ENCODE measurements around the gene MATCAP1.

MATCAP1 gene

DNA sequence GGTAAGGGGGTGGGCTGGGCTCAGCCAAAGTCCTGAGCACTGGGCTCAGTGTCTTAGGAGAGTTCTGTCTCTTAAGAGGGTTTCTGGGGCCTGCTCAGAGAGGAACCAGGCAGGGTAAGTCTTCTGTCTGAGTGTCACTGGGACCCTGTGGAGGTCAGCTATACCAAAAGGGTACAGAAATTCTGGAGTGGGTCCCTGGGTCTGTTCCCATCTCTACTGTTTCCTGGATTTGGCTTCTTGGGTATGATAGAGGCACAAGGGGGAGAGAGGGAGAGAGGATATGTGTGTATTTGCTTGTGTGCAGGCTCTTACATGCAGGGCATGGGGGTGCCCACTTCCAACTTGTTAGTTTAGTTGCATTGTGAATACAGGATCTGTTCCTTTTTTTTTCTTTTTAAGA lies 9.8 kb upstream of the MATCAP1 start:
- DNase-seq: no peak
- in situ Hi-C loops (cut with HindIII; ENCODE audit: low pct_ligation_motif_present, low pct_unique_long_range_greater_than_20kb, low sequenced_read_pairs): no loop called here

DNA sequence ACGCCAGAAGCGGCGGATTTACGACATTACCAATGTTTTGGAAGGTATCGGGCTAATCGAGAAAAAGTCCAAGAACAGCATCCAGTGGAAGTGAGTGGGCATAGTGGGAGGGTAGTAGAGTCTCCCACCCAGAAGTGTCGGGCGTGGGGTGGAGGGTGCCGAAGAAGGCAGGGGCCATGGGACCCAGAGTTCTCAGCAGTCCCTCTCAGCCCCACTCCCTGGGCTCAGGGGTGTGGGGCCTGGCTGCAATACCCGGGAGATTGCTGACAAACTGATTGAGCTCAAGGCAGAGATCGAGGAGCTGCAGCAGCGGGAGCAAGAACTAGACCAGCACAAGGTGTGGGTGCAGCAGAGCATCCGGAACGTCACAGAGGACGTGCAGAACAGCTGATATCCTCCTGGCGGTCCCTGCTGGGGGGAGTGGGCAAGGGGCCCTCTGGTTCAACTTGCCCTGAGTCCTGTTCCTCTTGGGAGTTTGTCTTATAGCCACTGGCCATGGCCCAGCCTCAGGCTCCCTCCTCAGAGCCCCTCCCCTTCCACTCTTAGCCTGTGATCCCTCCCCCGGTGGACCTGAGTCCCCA lies 9.1 kb upstream of the MATCAP1 start:
- no peak for DNase-seq
- in situ Hi-C loops (cut with HindIII; ENCODE audit: low pct_ligation_motif_present, low pct_unique_long_range_greater_than_20kb, low sequenced_read_pairs): no loop called here

DNA sequence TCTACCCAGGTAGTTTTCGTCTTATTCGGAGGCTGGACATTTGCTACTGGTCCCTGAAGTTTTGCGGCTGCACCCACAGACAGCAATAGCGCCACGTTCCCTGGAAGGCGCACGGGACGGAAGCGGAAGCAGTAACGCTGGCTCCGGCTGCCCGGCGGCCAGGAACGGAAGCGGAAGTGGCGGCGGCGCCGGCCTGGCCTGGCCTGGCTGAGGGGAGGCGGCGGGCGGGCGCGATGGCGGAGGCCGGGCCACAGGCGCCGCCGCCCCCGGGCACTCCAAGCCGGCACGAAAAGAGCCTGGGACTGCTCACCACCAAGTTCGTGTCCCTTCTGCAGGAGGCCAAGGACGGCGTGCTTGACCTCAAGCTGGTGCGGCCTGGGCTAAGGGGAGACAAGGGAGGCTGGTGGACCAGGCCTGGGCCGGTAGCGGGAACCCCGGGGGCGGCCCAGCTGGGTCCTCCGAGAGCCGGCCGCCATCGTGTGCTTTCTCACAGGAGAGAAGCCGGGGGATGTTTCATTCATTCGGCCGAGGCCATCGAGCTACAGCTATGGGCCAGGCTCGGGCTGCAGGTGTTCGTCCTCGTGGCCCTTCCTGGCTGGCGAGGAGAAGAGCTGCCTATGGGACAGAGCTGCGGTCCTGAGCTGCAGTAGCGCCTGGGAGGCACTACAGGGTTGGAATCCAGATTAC lies 8.4 kb upstream of the MATCAP1 start, which contains the start of gene E2F4:
Gene E2F4, plus strand, starts transcription at position 161 of the 687 bp plus-strand sequence. Its CDS starts 73 bp downstream, at position 234.
- in situ Hi-C loops (cut with HindIII; ENCODE audit: low pct_ligation_motif_present, low pct_unique_long_range_greater_than_20kb, low sequenced_read_pairs): no loop called here
- peak; percentile 97 for DNase-seq

DNA sequence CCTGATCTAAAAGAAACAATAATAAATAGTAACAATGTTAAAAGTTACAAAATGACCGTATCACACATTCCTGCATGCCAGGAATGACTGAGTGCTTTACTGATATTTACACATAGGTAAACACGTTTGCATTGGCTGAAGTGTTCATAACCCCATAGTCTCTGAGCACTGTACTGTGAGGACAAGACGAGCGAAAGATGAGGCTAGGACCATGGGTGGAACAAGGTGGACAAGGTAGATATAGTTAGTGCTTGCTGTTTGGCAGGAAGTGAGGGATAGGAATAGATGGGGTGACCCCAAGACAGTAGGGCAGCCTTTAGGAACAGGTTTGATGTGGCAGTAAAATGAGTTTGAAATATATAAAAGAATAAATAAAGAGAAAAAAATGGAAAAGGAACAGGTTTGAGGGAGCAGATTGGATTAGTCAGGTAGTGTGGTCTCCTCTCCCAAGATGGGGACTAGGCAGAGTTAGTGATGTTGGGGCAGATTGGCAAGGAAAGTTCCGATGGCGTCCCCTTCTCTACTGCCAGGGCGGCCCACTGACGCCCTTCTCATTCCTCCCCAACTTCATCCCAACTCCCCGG lies 7.7 kb upstream of the MATCAP1 start:
- in situ Hi-C loops (cut with HindIII; ENCODE audit: low pct_ligation_motif_present, low pct_unique_long_range_greater_than_20kb, low sequenced_read_pairs): no loop called here
- DNase-seq: no peak

DNA sequence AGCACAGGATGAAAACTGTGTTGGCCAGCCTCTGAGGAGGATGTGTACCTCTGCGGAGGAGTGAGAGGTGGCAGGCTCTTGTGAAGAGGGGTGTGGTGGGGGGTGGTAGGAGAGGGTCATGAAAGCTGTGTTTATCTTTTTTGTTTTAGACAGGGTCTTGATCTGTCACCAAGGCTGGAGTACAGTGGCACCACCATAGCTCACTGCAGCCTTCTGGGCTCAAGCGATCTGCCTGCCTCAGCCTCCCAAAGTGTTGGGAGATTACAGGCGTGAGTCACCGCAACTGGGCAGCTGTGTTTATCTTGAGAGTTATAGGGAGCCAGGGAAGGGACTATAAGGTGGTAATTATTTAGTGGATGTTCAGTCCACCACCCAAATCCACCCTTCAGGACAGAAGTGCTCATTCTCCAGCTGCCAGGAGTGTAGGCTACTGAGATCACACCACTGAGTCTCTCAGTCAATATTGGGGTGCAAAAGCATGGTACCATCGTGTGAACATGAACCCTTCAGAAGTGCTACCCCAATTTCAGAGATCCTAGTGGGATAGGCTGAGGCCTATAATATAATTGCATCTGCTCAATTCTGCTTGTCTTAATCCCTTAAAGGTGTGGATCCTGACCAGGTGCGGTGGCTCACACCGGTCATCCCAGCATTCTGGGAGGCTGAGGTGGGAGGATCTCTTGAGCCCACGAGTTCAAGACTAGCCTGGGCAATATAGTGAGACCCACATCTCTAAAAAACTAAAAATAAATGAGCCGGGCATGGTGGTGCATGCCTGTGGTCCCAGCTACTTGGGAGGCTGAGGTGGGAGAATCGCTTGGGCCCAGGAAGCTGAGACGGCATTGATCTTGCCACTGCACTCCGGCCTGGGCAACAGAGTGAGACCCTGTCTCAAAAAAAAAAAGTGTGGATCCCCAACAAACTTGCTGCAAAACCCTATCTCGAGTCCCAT lies 7.0 kb upstream of the MATCAP1 start:
- DNase-seq: no peak
- in situ Hi-C loops (cut with HindIII; ENCODE audit: low pct_ligation_motif_present, low pct_unique_long_range_greater_than_20kb, low sequenced_read_pairs): no loop called here

DNA sequence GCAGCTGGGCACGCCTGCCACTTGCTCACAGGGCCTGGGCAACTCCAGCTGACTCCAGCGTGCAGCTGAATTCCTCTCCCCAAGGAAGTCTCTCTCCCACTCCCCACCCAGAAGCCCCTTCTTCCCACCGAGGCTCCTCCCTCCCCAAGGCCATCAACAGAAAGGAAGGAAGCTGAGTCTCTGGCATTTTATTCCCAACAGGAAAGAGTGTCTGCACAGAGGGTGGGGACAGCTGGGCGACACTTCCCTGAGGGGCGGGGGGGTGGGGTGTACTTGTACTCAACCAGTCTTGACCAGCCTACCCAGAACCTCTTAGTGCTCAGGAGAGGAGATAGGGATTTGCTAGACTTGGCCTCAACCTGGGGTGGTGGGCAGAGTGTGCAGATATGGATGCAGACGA lies 6.3 kb upstream of the MATCAP1 start, which contains the start of gene EXOC3L1:
Gene EXOC3L1, minus strand, starts transcription at position 96 of the 400 bp plus-strand sequence. CDS start 460 bp downstream, outside the sequence.
- in situ Hi-C loops (cut with HindIII; ENCODE audit: low pct_ligation_motif_present, low pct_unique_long_range_greater_than_20kb, low sequenced_read_pairs): no loop called here

DNA sequence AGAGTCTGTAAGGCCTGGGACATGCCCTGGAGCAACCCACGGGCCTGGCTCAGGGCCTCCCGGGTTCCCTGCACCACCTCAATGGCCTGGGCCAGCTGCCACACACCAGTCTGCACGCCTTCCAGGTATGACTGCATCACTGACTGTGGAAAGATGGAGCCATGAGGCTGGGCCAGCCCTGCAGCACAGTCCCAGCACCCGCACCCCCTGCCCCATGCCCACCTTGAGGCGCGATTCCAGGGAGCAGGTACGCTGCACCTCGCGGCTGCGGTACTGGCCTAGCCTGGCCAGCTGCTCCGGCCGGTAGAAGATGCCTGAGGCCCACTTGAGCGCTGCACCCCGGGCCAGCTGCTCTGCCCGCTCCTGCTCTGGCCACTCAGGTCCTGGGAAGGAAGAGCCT lies 5.0 kb upstream of the MATCAP1 start:
- in situ Hi-C loops (cut with HindIII; ENCODE audit: low pct_ligation_motif_present, low pct_unique_long_range_greater_than_20kb, low sequenced_read_pairs): no loop called here
- DNase-seq: no peak

More for the DNA sequence above, 6.3 kb upstream of the MATCAP1 start, which contains the start of gene EXOC3L1:
- DNase-seq: no peak

DNA sequence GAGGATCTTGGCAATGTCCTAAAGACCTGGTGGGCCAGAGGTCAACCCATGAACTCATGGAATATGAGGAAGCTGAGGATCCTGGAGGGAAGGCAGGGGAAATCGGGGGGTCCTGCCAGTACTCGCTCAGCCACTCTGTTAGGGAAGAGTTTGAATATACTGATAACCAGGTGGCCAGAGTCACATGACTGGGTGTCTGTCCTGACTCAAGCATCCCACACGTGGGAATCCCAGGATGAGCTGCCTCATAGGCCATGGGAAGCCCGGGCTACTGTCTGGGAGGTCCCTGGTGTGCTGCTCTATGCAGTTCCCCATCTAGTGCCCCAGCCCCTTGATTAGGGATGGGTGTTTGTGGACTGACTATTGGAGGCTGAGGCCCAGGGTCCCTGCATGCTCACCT lies 4.6 kb upstream of the MATCAP1 start:
- in situ Hi-C loops (cut with HindIII; ENCODE audit: low pct_ligation_motif_present, low pct_unique_long_range_greater_than_20kb, low sequenced_read_pairs): no loop called here
- DNase-seq: no peak

DNA sequence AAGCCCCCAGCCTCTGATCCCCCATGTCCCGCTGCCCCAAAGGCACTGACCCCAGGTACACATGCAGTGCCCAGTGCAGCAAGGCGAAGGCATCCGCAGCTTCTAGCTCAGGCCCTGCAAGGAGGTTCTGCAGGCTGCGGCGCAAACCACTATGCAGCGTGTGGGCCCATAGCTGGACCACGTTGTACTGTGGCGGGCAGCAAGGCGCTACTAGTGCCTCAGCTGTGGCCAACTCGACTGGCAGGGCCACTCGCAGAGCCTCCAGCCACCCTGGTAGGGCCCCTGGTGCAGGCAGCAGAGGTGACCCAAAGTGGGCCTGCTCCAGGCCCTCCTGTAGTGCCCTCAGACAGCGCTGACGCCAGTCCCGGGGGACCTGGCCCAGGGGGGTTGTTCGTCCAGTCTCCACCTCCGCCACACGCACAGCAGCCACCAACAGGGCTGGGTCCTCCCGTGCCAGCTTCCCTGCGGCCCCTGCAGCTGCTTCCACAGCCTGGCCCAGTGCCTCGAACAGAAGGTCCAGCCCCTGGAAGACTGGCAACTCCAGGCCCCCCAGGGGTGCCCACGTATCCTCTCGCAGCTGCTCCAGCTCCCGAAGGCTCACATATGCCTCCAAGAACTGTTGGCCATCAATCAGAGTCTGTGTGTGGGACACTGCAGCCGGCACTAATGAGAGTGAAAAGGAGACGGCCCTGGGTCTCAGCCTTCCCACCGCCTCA lies 3.6 kb upstream of the MATCAP1 start:
- DNase-seq: no peak
- in situ Hi-C loops (cut with HindIII; ENCODE audit: low pct_ligation_motif_present, low pct_unique_long_range_greater_than_20kb, low sequenced_read_pairs): no loop called here

DNA sequence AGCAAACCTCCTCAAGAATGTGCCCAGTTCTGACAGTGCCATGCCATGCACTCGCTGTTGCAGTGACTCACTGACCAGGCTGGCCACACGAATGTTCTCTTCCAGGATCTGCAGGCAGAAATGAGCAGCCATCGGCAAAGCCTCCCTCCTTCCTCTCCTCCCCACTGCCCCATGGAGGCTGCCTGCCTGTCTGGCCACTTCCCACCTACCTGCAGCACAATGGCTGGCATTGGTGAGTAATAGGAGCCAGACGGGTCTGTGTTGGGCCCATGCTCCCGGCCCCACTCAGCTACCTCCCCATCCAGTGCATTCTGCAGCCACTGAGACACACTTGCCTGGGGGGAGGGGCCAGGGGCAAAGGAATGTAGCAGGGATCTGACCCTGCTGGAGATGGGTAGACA lies 2.8 kb upstream of the MATCAP1 start:
- in situ Hi-C loops (cut with HindIII; ENCODE audit: low pct_ligation_motif_present, low pct_unique_long_range_greater_than_20kb, low sequenced_read_pairs): no loop called here
- DNase-seq: peak; percentile 92

DNA sequence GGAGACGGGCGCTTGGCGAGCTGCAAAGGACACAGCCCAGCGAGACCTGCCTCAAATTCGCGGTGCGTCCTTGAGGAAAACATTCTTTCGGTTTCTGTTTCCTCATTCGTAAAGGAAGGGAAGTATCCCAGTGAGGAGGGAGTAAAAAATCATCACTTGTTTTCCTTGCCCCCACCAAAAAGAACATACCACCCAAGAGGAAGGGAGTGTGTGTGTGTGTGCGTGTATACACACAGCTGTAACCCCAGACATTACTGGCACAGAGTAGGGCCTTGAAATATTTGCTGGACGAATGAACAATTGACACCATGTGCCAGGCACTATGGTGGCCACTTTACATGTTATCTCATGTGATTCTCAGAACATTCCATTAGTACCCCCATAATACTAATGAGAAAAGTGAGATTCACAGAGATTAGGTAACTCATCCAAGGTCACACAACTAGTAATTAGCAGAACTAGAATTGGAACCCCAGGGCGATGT lies 1.9 kb upstream of the MATCAP1 start:
- no peak for DNase-seq
- in situ Hi-C loops (cut with HindIII; ENCODE audit: low pct_ligation_motif_present, low pct_unique_long_range_greater_than_20kb, low sequenced_read_pairs): no loop called here

DNA sequence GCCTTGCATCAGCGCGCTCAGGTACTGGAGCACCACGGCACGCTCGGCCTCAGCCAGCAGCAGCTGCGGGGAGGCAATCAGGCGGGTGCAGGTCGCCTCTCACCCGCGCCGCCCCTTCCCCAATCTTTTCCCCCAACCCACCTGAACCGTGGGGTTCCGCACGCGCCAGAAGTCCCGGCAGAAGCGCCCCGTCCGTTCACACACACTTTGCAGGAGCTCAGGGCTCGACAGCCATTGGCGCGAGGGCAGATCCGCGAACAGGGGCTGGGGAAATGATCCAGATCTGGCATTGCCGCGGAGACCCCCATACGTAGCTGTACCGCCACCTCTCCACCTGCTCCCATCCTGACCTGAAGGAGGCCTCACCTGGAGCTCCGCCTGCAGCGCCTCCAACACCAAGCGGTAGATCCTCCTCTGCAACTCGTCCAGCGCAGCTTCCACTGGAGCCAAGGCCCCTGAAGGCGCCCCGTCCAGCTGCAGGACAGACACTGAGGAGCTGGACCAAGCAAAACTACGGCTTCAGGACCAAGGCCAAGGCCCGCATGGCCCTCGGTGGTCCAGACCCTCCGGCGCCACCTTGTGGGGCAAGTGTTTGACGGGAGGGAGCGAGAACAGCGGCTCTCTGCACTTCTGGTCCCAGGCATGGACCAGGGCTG lies 1.4 kb upstream of the MATCAP1 start:
- DNase-seq: peak; percentile 98
- in situ Hi-C loops (cut with HindIII; ENCODE audit: low pct_ligation_motif_present, low pct_unique_long_range_greater_than_20kb, low sequenced_read_pairs): no loop called here

DNA sequence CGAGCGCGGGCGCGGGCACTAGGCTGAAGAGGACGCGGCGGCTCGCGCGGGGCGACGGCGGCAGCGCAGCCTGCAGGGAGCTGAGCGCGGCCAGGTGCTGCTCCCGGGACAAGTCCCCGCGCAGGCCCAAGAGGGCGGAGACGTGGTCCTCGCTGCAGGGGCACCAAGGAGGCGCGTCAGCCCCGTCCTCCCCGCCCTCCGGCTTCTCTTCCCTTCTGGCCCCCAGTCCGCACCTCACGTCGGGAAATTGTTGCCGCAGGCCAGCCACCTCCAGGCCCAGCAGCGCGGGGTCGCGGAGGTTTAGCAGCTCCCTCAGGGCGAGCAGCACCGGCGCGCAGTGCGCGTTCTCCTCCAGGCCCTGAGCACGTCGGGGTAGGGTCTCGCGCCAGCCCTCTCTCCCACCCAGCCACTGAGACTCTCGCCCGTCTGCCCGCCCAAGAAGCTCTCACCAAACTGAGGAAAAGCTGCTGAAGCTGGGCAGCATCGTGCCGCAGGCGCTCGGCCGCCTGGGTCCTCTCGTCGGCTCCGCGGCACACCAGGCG lies 761 bp upstream of the MATCAP1 start:
- DNase-seq: no peak
- in situ Hi-C loops (cut with HindIII; ENCODE audit: low pct_ligation_motif_present, low pct_unique_long_range_greater_than_20kb, low sequenced_read_pairs): no loop called here

DNA sequence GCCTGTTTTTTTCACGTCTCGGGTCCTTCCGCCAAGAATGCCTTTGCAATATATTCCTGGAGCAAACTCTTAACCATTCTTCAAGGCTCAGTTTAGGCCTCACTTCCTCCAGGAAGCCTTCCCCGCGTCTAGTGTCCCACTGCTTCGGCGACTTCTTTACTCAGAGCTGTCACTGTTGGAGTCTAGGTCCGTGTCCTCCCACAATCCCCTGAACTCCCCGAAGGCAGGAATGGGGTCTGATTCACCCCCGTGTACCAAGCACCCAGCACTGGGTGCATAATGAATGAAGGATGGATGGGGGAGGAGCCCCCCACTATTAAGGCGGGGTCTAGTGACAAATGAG lies 508 bp downstream of the MATCAP1 start:
- in situ Hi-C loops (cut with HindIII; ENCODE audit: low pct_ligation_motif_present, low pct_unique_long_range_greater_than_20kb, low sequenced_read_pairs): no loop called here
- no peak for DNase-seq

DNA sequence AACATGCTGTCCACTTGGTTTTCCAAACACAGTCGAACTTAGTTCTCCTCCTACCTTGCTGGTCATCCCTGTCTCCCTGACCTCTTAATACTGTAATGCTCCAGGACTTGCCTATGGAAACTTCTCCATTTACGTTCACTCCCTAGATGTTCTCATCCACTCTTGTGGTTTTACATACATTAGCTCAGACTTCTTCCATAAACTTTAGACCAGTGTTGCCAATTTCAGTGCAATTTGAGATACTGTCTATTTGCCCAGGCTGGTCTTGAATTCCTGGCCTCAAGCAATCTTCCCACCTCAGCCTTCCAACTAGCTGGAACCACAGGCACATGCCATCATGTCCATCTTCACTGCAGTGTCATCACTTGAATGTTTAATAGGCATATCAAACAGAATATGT lies 1.5 kb downstream of the MATCAP1 start:
- DNase-seq: no peak
- in situ Hi-C loops (cut with HindIII; ENCODE audit: low pct_ligation_motif_present, low pct_unique_long_range_greater_than_20kb, low sequenced_read_pairs): no loop called here

DNA sequence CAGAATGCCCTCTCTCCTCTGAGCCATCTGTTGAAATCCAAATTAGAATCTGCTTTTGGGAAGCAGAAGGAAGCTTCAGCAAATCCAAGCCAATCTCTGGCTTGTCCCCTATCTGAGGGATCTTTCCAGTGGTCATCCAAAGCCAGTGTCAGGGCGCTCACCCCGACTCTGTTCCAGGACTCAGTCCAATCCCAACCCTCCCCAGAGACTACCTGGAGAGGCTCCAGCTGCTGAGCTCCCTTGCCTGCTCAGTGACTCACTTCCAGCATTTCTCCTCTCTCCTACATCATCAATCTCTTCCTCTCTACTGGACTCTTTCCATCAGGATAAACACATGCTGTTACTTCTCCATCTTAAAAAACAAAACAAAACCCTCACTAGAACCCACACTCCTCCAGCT lies 2.4 kb downstream of the MATCAP1 start:
- in situ Hi-C loops (cut with HindIII; ENCODE audit: low pct_ligation_motif_present, low pct_unique_long_range_greater_than_20kb, low sequenced_read_pairs): no loop called here
- DNase-seq: peak; percentile 57

DNA sequence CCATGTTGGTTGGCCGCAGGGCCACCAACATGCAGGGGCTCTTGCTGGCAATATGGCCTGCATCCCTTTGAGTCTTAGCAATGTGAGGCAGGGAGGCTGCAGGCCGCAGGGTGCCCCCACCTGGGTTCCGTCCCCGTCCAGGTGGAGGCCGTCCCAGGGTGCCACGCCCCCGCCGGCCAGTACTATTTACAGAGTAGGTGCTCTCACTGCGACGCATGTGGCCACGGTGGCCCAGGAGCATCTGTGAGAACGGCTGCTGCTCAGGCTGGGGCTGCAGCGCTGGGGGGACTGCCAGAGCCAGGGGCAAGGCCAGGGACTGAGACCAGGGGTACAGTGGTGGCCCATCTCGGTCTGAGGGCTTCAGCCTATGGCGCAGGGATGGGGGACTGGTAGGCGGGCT lies 3.6 kb downstream of the MATCAP1 start:
- DNase-seq: no peak
- in situ Hi-C loops (cut with HindIII; ENCODE audit: low pct_ligation_motif_present, low pct_unique_long_range_greater_than_20kb, low sequenced_read_pairs): no loop called here

Measured in ACHN (cell line).